RWPE2 (cell line): ENCODE data around the gene SPEG.

Experiments used
- ATAC-seq: fragments of 200-7000 bp; cut with Tn5 transposase; 3 replicates; pipeline ENCODE4 v1.9.1; 2021; ENCODE audit warnings: low read depth
- DNase-seq: peaks from one replicate; pipeline ENCODE4 v3.0.0-alpha.2; 2020; ENCODE audit warnings: low spot score
- H3K27ac ChIP-seq: fragments of 450-650 bp; 2 replicates; pipeline ENCODE4 v1.5.1; 2017; ENCODE audit warnings: mild to moderate bottlenecking; ENCODE audit not compliant: poor library complexity, severe bottlenecking
- H3K27me3 ChIP-seq: fragments of 250-450 bp; sonication (Bioruptor Pico); 2 replicates; pipeline ENCODE4 v1.5.1; 2021; ENCODE audit warnings: mild to moderate bottlenecking, moderate library complexity; ENCODE audit not compliant: insufficient read depth, poor library complexity, severe bottlenecking
- H3K36me3 ChIP-seq: fragments of 250-450 bp; sonication (Bioruptor Pico); 2 replicates; pipeline ENCODE4 v1.5.1; 2020; ENCODE audit warnings: low read depth, mild to moderate bottlenecking, moderate library complexity
- H3K4me1 ChIP-seq: fragments of 250-450 bp; sonication (Bioruptor Pico); 2 replicates; pipeline ENCODE4 v1.5.1; 2021; ENCODE audit warnings: mild to moderate bottlenecking, moderate library complexity; ENCODE audit not compliant: insufficient read depth, poor library complexity, severe bottlenecking
- H3K4me3 ChIP-seq: fragments of 250-450 bp; sonication (Bioruptor Pico); 2 replicates; pipeline ENCODE4 v1.5.1; 2021; ENCODE audit warnings: mild to moderate bottlenecking, moderate library complexity; ENCODE audit not compliant: severe bottlenecking
- H3K9me3 ChIP-seq: fragments of 250-450 bp; sonication (Bioruptor Pico); 2 replicates; pipeline ENCODE4 v1.5.1; 2021; ENCODE audit warnings: mild to moderate bottlenecking, moderate library complexity; ENCODE audit not compliant: severe bottlenecking
- TF ChIP-seq, protein P1 (sequence below): fragments of 450-650 bp; IDR thresholded peaks from one replicate; pipeline ENCODE4 v1.5.1; 2017; ENCODE audit warnings: mild to moderate bottlenecking, moderate library complexity; ENCODE audit not compliant: poor library complexity, severe bottlenecking

Gene SPEG

DNA sequence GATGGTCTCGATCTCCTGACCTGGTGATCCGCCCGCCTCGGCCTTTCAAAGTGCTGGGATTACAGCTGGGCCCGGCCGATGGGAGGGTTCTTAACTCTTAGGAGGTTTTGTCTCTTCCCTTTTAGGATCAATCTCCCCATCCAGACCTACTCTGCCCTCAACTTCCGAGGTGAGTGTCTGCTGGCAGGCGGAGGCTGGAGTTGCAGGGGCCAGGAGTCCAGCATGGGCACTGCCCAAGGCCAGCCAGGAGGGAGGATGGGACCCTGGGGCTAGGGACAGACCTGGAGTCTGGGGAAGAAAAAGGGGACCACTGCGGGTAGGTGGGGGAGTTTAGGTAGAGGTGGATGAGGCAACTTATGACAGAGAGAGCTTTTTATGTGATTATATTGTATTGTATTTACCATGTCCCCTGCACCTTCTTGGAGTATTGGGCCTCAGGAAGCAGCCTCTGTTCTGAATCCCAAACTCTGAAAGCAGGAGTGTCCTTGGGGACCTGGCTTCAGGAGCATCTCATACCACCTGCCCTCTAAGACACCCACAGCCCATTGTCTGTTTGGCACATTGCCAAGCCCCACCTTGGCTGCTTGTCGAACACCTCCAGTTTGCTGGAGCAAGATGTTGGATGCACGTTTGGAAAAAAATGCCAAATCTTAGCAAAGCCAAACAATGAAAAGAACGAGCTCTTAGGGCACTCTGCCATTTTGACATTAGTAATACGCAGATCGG lies 10.8 kb upstream of the SPEG start:
- ATAC-seq, result no peak
- Histone ChIP-seq H3K27ac (no peak overlapping the region), H3K4me1 (no peaks in the 10 kb centered on the region), H3K9me3 (no peaks in the 10 kb centered on the region), H3K27me3 (peaks cover 3% of the 10 kb centered on the region), H3K4me3 (no peak overlapping the region), H3K36me3 (no peaks in the 10 kb centered on the region)
- TF ChIP-seq, protein P1, sequence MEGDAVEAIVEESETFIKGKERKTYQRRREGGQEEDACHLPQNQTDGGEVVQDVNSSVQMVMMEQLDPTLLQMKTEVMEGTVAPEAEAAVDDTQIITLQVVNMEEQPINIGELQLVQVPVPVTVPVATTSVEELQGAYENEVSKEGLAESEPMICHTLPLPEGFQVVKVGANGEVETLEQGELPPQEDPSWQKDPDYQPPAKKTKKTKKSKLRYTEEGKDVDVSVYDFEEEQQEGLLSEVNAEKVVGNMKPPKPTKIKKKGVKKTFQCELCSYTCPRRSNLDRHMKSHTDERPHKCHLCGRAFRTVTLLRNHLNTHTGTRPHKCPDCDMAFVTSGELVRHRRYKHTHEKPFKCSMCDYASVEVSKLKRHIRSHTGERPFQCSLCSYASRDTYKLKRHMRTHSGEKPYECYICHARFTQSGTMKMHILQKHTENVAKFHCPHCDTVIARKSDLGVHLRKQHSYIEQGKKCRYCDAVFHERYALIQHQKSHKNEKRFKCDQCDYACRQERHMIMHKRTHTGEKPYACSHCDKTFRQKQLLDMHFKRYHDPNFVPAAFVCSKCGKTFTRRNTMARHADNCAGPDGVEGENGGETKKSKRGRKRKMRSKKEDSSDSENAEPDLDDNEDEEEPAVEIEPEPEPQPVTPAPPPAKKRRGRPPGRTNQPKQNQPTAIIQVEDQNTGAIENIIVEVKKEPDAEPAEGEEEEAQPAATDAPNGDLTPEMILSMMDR, result no peak
- no peak for DNase-seq

DNA sequence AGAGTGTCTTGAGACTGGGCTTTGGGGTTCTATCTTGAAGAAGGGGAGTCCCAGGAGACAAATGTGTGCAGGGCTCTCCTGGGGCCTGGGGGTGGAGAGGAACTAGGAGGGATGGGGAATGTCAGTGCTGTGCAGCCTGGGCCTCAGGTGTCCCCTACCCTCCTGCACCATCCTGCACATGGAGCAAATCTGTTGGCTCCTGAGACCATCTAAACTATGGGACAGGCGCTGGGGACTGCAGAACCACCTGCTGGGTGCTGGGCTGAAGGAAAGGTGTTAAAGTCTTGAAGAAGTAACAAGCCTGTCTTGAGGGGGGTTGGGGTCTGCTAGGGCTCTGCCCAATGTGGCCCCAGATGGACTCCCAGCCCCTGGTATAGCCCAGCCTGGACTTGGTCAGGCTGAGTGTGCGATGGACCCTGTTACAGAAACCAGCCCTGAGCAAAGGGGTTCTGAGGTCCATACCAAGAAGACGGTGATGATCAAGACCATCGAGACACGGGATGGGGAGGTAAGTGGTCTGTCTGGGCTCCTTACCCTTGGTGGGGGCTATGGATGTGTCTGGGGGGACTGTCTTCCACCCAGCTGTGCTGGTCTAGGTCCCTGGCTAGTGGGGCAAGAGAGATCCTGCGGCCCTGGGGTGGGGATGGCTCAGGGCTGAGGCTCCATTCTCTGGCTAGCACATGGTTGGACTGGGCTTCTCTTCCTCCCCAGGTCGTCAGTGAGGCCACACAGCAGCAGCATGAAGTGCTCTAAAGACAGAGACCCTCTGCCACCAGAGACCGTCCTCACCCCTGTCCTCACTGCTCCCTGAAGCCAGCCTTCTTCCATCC lies 9.2 kb upstream of the SPEG start:
- Histone ChIP-seq H3K27ac (no peak overlapping the region), H3K9me3 (no peaks in the 10 kb centered on the region), H3K4me3 (no peak overlapping the region), H3K36me3 (no peaks in the 10 kb centered on the region), H3K4me1 (no peaks in the 10 kb centered on the region), H3K27me3 (no peaks in the 10 kb centered on the region)
- TF ChIP-seq, protein P1, result no peak
- ATAC-seq, result no peak
- no peak for DNase-seq

DNA sequence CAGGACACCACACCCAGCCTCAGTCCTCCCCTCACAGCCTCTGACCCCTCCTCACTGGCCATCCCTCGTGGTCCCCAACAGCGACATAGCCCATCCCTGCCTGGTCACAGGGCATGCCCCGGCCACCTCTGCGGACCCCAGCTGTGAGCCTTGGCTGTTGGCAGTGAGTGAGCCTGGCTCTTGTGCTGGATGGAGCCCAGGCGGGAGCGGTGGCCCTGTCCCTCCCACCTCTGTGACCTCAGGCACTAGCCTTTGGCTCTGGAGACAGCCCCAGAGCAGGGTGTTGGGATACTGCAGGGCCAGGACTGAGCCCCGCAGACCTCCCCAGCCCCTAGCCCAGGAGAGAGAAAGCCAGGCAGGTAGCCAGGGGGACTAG lies 8.6 kb upstream of the SPEG start:
- no peak overlapping the region for H3K4me3 ChIP-seq
- DNase-seq, result no peak
- ATAC-seq, result no peak
- no peak overlapping the region for H3K27ac ChIP-seq
- no peaks in the 10 kb centered on the region for H3K9me3 ChIP-seq
- no peaks in the 10 kb centered on the region for H3K4me1 ChIP-seq
- no peaks in the 10 kb centered on the region for H3K27me3 ChIP-seq
- TF ChIP-seq, protein P1, result no peak
- no peaks in the 10 kb centered on the region for H3K36me3 ChIP-seq

DNA sequence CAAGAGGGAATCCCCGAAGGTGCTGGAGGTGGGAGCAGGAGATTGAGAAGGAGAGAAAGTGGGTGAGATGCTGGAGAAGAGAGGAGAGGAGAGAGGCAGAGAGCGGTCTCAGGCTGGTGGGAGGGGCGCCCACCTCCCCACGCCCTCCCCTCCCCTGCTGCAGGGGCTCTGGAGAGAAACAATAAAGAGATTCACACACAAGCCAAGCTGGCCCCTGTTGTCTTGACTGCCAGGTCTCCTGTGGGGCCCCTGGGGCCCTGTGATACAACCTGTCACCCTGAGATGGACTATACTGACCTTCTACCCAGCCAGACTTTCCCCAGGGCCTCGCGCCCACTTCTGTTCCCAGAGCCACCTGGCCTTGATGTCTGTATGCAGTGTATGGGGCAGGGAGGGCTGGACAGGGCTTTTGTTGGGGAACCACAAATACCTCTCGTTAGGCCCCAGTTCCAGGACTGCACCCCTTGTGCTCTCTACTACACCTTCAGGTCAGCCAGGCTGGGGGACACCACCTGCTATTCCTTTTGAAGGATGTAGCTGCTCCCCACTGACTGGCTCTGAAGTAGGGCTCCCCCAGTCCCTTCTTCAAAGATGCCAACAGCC lies 8.0 kb upstream of the SPEG start:
- TF ChIP-seq, protein P1, result no peak
- Histone ChIP-seq H3K36me3 (no peaks in the 10 kb centered on the region), H3K9me3 (no peaks in the 10 kb centered on the region), H3K4me3 (no peak overlapping the region), H3K4me1 (no peaks in the 10 kb centered on the region), H3K27ac (no peak overlapping the region), H3K27me3 (no peaks in the 10 kb centered on the region)
- ATAC-seq (no peak), DNase-seq (no peak)
